ENCODE measurements around the gene LRRC27.
"Not testable (repeated sequence)": the region's sequence is repeated elsewhere in the genome, so short reads cannot be mapped to it uniquely, and the experiment has no call there.

The LRRC27 gene

GRCh38 chr10:132331601-132332432 lies at the start of gene LRRC27:
LRRC27 (plus strand) TSS chr10:132332193; CDS start chr10:132333525, 1,332 bp downstream.
- DNase-seq (ENCODE audit: low read depth in 3 of 3) = peak; percentile 99 to 100 (median 100)

- DNase-seq (ENCODE audit: low read depth in 3 of 3) = no peak
These were observed 49.1 kb upstream of the LRRC27 start for GRCh38 chr10:132282667-132283603.

- DNase-seq (ENCODE audit: low read depth in 3 of 3) = no peak
These were observed 48.2 kb upstream of the LRRC27 start for GRCh38 chr10:132283604-132284382.

- no peak for DNase-seq (ENCODE audit: low read depth in 3 of 3)
These were observed 42.6 kb upstream of the LRRC27 start for GRCh38 chr10:132289439-132289838.

- no peak for DNase-seq (ENCODE audit: low read depth in 3 of 3)
These were observed 41.4 kb upstream of the LRRC27 start for GRCh38 chr10:132290631-132291030.

- no peak for DNase-seq (ENCODE audit: low read depth in 3 of 3)
These were observed 40.2 kb upstream of the LRRC27 start for GRCh38 chr10:132291826-132292225.

- DNase-seq (ENCODE audit: low read depth in 3 of 3) = no peak
These were observed 39.4 kb upstream of the LRRC27 start for GRCh38 chr10:132292287-132293200.

GRCh38 chr10:132293201-132293812 lies 38.7 kb upstream of the LRRC27 start:
- no peak for DNase-seq (ENCODE audit: low read depth in 3 of 3)

- no peak for DNase-seq (ENCODE audit: low read depth in 3 of 3)
These were observed 38.0 kb upstream of the LRRC27 start for GRCh38 chr10:132293813-132294520.

- no peak for DNase-seq (ENCODE audit: low read depth in 3 of 3)
These were observed 37.3 kb upstream of the LRRC27 start for GRCh38 chr10:132294561-132295318.

GRCh38 chr10:132295481-132295880 lies 36.5 kb upstream of the LRRC27 start:
- DNase-seq (ENCODE audit: low read depth in 3 of 3) = not testable (repeated sequence)

- DNase-seq (ENCODE audit: low read depth in 3 of 3) = no peak
These were observed 35.1 kb upstream of the LRRC27 start for GRCh38 chr10:132296666-132297443.

- no peak for DNase-seq (ENCODE audit: low read depth in 3 of 3)
These were observed 34.5 kb upstream of the LRRC27 start for GRCh38 chr10:132297526-132297925.

GRCh38 chr10:132298038-132298881 lies 33.7 kb upstream of the LRRC27 start:
- no peak for DNase-seq (ENCODE audit: low read depth in 3 of 3)

GRCh38 chr10:132299371-132300336 lies 32.3 kb upstream of the LRRC27 start:
- no peak for DNase-seq (ENCODE audit: low read depth in 3 of 3)

- DNase-seq (ENCODE audit: low read depth in 3 of 3) = no peak
These were observed 31.4 kb upstream of the LRRC27 start for GRCh38 chr10:132300582-132300981.
